Stimulated activated naive CD4-positive, alpha-beta T cell treated with Interleukin-2 at 50 U/mL for 16 hours (primary cell): ENCODE data around the gene VPS35L.

Experiments
- DNase-seq: peaks from one replicate; lab custom pipeline; 2025; lab: John Stamatoyannopoulos, UW

Gene VPS35L

GRCh38 chr16:19691161-19691711 lies 135.7 kb downstream of the VPS35L start:
- DNase-seq = no peak

- DNase-seq = no peak
Observed at GRCh38 chr16:19694989-19695388, 139.5 kb downstream of the VPS35L start.

- DNase-seq = peak; percentile 9
Observed at GRCh38 chr16:19696328-19696727, 140.8 kb downstream of the VPS35L start.

GRCh38 chr16:19696961-19697360 lies 141.5 kb downstream of the VPS35L start:
- DNase-seq = no peak

GRCh38 chr16:19697756-19698318 lies 142.3 kb downstream of the VPS35L start:
- no peak for DNase-seq

- DNase-seq = no peak
Observed at GRCh38 chr16:19698480-19699465, 143.3 kb downstream of the VPS35L start.

GRCh38 chr16:19699472-19699871 lies 144.0 kb downstream of the VPS35L start:
- DNase-seq = no peak

GRCh38 chr16:19700319-19700781 lies 144.8 kb downstream of the VPS35L start:
- no peak for DNase-seq

- no peak for DNase-seq
Observed at GRCh38 chr16:19701091-19701490, 145.6 kb downstream of the VPS35L start.

GRCh38 chr16:19703172-19703889 lies 147.8 kb downstream of the VPS35L start:
- DNase-seq = no peak

GRCh38 chr16:19704321-19705145 lies 149.0 kb downstream of the VPS35L start:
- DNase-seq = no peak

GRCh38 chr16:19705146-19705501 lies 149.6 kb downstream of the VPS35L start:
- DNase-seq = no peak

GRCh38 chr16:19705843-19706242 lies 150.3 kb downstream of the VPS35L start:
- DNase-seq = no peak

- no peak for DNase-seq
Observed at GRCh38 chr16:19706846-19707245, 151.3 kb downstream of the VPS35L start.

- no peak for DNase-seq
Observed at GRCh38 chr16:19707569-19708295, 152.2 kb downstream of the VPS35L start.

- DNase-seq = no peak
Observed at GRCh38 chr16:19708296-19709205, 153.0 kb downstream of the VPS35L start.

GRCh38 chr16:19709381-19710136 lies 154.1 kb downstream of the VPS35L start:
- no peak for DNase-seq

GRCh38 chr16:19710191-19710908 lies 154.8 kb downstream of the VPS35L start:
- DNase-seq = no peak
